ENCODE results near the gene FSTL4.

Gene FSTL4

GRCh38 chr5:133511653-133512235, 100.6 kb downstream of the FSTL4 start:
- no peak for DNase-seq

GRCh38 chr5:133510634-133511262, 101.6 kb downstream of the FSTL4 start:
- DNase-seq = no peak

- DNase-seq = no peak
Observed at GRCh38 chr5:133509742-133510079, 102.6 kb downstream of the FSTL4 start.

- no peak for DNase-seq
Observed at GRCh38 chr5:133508845-133509741, 103.2 kb downstream of the FSTL4 start.

- no peak for DNase-seq
Observed at GRCh38 chr5:133508331-133508730, 104.0 kb downstream of the FSTL4 start.

- DNase-seq = peak; percentile 67
Observed at GRCh38 chr5:133506181-133506580, 106.2 kb downstream of the FSTL4 start.

GRCh38 chr5:133503511-133503910, 108.8 kb downstream of the FSTL4 start:
- DNase-seq = no peak

GRCh38 chr5:133499895-133500294, 112.4 kb downstream of the FSTL4 start:
- peak; percentile 84 for DNase-seq

GRCh38 chr5:133497608-133498348, 114.6 kb downstream of the FSTL4 start:
- no peak for DNase-seq

- DNase-seq = no peak
Observed at GRCh38 chr5:133496631-133497030, 115.7 kb downstream of the FSTL4 start.

GRCh38 chr5:133494923-133495246, 117.5 kb downstream of the FSTL4 start:
- DNase-seq = no peak

- DNase-seq = no peak
Observed at GRCh38 chr5:133494232-133494922, 118.0 kb downstream of the FSTL4 start.

- DNase-seq = peak; percentile 83
Observed at GRCh38 chr5:133489632-133490031, 122.7 kb downstream of the FSTL4 start.

- no peak for DNase-seq
Observed at GRCh38 chr5:133487093-133487492, 125.2 kb downstream of the FSTL4 start.

- DNase-seq = no peak
Observed at GRCh38 chr5:133485468-133485867, 126.9 kb downstream of the FSTL4 start.

GRCh38 chr5:133483406-133484090, 128.8 kb downstream of the FSTL4 start:
- DNase-seq = peak; percentile 89

- DNase-seq = no peak
Observed at GRCh38 chr5:133482028-133482427, 130.3 kb downstream of the FSTL4 start.

- no peak for DNase-seq
Observed at GRCh38 chr5:133480866-133481265, 131.5 kb downstream of the FSTL4 start.

GRCh38 chr5:133480366-133480765, 132.0 kb downstream of the FSTL4 start:
- DNase-seq = no peak

- no peak for DNase-seq
Observed at GRCh38 chr5:133478199-133478985, 133.9 kb downstream of the FSTL4 start.

GRCh38 chr5:133475986-133476385, 136.4 kb downstream of the FSTL4 start:
- DNase-seq = no peak

All from NCI-H69 (cell line).